ENCODE results near the gene PWWP2B. TPM values are rescaled to one million over a fixed set of nuclear protein-coding genes. Genes with fewer than 3 reads are reported as not detected.
A peak's percentile ranks its signal among the peaks of the same experiment; 100 is the strongest.

The PWWP2B gene
- polyA plus RNA-seq, 2 of the 4 experiments (the other 2 are of a cell fraction), result 2.8 to 7.3 TPM

DNA sequence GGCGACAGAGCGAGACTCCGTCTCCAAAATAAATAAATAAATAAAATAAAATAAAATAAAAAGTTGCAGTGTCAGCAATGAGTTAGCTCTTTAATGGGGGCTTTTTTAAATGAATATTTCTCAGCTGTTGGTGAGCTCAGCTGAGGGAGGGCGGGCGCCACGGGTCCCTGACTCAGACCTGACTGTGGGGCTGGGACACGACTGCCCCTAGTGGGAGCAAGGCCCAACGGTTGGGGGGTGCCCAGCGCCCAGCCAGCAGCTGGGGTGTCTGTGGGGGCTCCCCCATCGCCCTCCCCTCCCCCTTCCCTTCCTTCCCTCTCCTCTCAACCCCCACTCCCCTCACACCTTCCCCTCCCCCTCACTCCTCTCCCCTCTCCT lies 46.6 kb downstream of the PWWP2B start:
- H3K27ac ChIP-seq, result peak overlapping the region; percentile 89 to 99
- ATAC-seq (0 out of 6 replicates have a peak, but pooled peaks of 1 of the 2 experiments have one; percentile 31), DNase-seq (ENCODE audit: low read depth in 1 of 2, low spot score in 1 of 2) (peak in 1 of 2 experiments; percentile 51), FAIRE-seq (no peak)
- no peak overlapping the region for H3K4me3 ChIP-seq
- peaks cover 49% of the 10 kb centered on the region for H3K4me1 ChIP-seq
- ChIA-PET CTCF (interaction anchor here (0.6 to 2.1 kb wide), 10 partner anchors 9 to 94 kb away, joined by 3 to 10 read pairs (median 4); partner anchors contain the start of gene PWWP2B), POLR2A (no interaction called here)
- 51% methylated on average over 9 of the region's 10 CpGs for whole genome bisulfite sequencing (ENCODE audit: missing lambda C conversion rate)
- TF ChIP-seq HDAC2 (IDR thresholded peaks at IDR 0.05) (no peak), HES2 (IDR thresholded peaks at IDR 0.05) (no peak), EP300 (IDR thresholded peaks at IDR 0.05) (no peak), RARB (CRISPR knock-in tag; IDR thresholded peaks at IDR 0.05) (no peak), CEBPB (IDR thresholded peaks at IDR 0.05) (no peak), RAD21 (conservative IDR thresholded peaks at IDR 0.05 in 1 of 2, IDR thresholded peaks at IDR 0.05 in 1 of 2) (peak in 1 of 2 experiments; percentile 49; a peak in 4 of 5 replicates), HOXB5 (CRISPR knock-in tag; IDR thresholded peaks at IDR 0.05) (no peak), SMC3 (IDR thresholded peaks at IDR 0.05) (0 out of 3 replicates have a peak, but pooled peaks have one; percentile 18), PBX3 (IDR thresholded peaks at IDR 0.05) (no peak), POLR2A (IDR thresholded peaks at IDR 0.05; ENCODE audit: low read length) (no peak), RNF2 (IDR thresholded peaks at IDR 0.05; ENCODE audit: borderline replicate concordance, low read depth) (no peak), RFX5 (IDR thresholded peaks at IDR 0.05) (no peak), TFCP2L1 (CRISPR knock-in tag; IDR thresholded peaks at IDR 0.05) (no peak), FOSB (CRISPR knock-in tag; IDR thresholded peaks at IDR 0.05) (no peak), BCL3 (IDR thresholded peaks at IDR 0.05) (no peak), ZNF302 (CRISPR knock-in tag; IDR thresholded peaks at IDR 0.05) (no peak), REST (IDR thresholded peaks at IDR 0.05) (no peak), EHMT2 (IDR thresholded peaks at IDR 0.05; ENCODE audit: low read depth) (no peak), CBX8 (IDR thresholded peaks at IDR 0.05) (no peak), FOSL2 (IDR thresholded peaks at IDR 0.05) (no peak), FOSL2 (CRISPR knock-in tag; IDR thresholded peaks at IDR 0.05) (peak; percentile 64), MAFK (IDR thresholded peaks at IDR 0.05; ENCODE audit: partially characterized antibody) (peak; percentile 76), MAZ (IDR thresholded peaks at IDR 0.05; ENCODE audit: borderline replicate concordance, low read depth, low read length) (no peak), POLR2AphosphoS2 (conservative IDR thresholded peaks at IDR 0.05; ENCODE audit: low read length) (no peak)
- TF ChIP-seq, protein P1, sequence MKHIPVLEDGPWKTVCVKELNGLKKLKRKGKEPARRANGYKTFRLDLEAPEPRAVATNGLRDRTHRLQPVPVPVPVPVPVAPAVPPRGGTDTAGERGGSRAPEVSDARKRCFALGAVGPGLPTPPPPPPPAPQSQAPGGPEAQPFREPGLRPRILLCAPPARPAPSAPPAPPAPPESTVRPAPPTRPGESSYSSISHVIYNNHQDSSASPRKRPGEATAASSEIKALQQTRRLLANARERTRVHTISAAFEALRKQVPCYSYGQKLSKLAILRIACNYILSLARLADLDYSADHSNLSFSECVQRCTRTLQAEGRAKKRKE (CRISPR knock-in tag; IDR thresholded peaks at IDR 0.05; ENCODE audit: low read depth), result no peak
- TF ChIP-seq, protein P2, sequence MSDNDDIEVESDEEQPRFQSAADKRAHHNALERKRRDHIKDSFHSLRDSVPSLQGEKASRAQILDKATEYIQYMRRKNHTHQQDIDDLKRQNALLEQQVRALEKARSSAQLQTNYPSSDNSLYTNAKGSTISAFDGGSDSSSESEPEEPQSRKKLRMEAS (IDR thresholded peaks at IDR 0.05), result no peak
- TF ChIP-seq, protein P3, sequence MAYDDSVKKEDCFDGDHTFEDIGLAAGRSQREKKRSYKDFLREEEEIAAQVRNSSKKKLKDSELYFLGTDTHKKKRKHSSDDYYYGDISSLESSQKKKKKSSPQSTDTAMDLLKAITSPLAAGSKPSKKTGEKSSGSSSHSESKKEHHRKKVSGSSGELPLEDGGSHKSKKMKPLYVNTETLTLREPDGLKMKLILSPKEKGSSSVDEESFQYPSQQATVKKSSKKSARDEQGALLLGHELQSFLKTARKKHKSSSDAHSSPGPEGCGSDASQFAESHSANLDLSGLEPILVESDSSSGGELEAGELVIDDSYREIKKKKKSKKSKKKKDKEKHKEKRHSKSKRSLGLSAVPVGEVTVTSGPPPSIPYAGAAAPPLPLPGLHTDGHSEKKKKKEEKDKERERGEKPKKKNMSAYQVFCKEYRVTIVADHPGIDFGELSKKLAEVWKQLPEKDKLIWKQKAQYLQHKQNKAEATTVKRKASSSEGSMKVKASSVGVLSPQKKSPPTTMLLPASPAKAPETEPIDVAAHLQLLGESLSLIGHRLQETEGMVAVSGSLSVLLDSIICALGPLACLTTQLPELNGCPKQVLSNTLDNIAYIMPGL (CRISPR knock-in tag; IDR thresholded peaks at IDR 0.05; ENCODE audit: borderline replicate concordance), result no peak
- TF ChIP-seq, protein P4, sequence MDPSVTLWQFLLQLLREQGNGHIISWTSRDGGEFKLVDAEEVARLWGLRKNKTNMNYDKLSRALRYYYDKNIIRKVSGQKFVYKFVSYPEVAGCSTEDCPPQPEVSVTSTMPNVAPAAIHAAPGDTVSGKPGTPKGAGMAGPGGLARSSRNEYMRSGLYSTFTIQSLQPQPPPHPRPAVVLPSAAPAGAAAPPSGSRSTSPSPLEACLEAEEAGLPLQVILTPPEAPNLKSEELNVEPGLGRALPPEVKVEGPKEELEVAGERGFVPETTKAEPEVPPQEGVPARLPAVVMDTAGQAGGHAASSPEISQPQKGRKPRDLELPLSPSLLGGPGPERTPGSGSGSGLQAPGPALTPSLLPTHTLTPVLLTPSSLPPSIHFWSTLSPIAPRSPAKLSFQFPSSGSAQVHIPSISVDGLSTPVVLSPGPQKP (IDR thresholded peaks at IDR 0.05; ENCODE audit: low read depth, low read length), result no peak
- TF ChIP-seq, protein P5, sequence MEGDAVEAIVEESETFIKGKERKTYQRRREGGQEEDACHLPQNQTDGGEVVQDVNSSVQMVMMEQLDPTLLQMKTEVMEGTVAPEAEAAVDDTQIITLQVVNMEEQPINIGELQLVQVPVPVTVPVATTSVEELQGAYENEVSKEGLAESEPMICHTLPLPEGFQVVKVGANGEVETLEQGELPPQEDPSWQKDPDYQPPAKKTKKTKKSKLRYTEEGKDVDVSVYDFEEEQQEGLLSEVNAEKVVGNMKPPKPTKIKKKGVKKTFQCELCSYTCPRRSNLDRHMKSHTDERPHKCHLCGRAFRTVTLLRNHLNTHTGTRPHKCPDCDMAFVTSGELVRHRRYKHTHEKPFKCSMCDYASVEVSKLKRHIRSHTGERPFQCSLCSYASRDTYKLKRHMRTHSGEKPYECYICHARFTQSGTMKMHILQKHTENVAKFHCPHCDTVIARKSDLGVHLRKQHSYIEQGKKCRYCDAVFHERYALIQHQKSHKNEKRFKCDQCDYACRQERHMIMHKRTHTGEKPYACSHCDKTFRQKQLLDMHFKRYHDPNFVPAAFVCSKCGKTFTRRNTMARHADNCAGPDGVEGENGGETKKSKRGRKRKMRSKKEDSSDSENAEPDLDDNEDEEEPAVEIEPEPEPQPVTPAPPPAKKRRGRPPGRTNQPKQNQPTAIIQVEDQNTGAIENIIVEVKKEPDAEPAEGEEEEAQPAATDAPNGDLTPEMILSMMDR (IDR thresholded peaks at IDR 0.05), result peak; percentile 34; the same call in 2 of the 3 replicates
- peak overlapping the region; percentile 87 for H3K4me2 ChIP-seq
- no peaks in the 10 kb centered on the region for H3K9me3 ChIP-seq
